ENCODE results near the gene CAPN3. TPM values are rescaled to one million over a fixed set of nuclear protein-coding genes. Genes with fewer than 3 reads are reported as not detected.

CAPN3 gene
- polyA plus RNA-seq, 1 donor (not counting 4 experiments of a cell fraction or from before 2014, with no cell fraction given): 15.8 TPM

DNA sequence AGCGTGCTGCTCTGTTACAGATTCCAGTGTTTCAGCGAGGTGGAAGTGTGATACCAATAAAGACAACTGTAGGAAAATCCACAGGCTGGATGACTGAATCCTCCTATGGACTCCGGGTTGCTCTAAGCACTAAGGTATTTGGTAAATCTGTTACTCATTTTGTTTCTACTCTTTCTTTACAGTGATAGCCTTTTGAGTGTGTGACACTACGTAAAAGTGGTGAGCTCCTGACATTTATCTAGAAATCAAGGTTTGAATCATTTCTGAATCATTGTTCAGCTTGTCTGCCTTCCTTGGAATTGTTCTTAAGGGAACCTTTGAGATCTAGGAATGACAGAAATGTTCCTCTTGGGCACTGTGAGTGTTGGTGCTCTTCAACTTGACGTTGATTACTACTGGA, 11.2 kb upstream of the CAPN3 start:
- Histone ChIP-seq H3K9me1 (ENCODE audit: control insufficient read depth, extremely low read depth, insufficient read depth, low read length) (no peaks in the 10 kb centered on the region), H3K4me2 (ENCODE audit: control insufficient read depth, extremely low read depth, insufficient read depth, low read depth, low read length) (no peak overlapping the region), H2AFZ (ENCODE audit: control insufficient read depth, low read length) (no peak overlapping the region), H3K4me1 (ENCODE audit: control insufficient read depth, extremely low read depth, insufficient read depth, low read length) (peaks cover 28% of the 10 kb centered on the region), H3K79me2 (ENCODE audit: control insufficient read depth, insufficient read depth, low read length) (no peaks in the 10 kb centered on the region), H3K27ac (ENCODE audit: control insufficient read depth, insufficient read depth, low read length) (no peak overlapping the region), H3K4me3 (ENCODE audit: control insufficient read depth in 2 of 3, extremely low read depth in 1 of 3, insufficient read depth in 2 of 3, low read depth in 1 of 3, low read length in 3 of 3) (no peak overlapping the region), H3K27me3 (ENCODE audit: control insufficient read depth, extremely low read depth, insufficient read depth, low read length) (no peaks in the 10 kb centered on the region), H3K9ac (ENCODE audit: control insufficient read depth, extremely low read depth, insufficient read depth, low read length) (no peak overlapping the region), H3K36me3 (ENCODE audit: control insufficient read depth in 2 of 2, extremely low read depth in 1 of 2, insufficient read depth in 2 of 2, low read length in 2 of 2) (peaks cover 17 to 22% of the 10 kb centered on the region in 2 experiments), H4K20me1 (ENCODE audit: control insufficient read depth, extremely low read depth, insufficient read depth, low read length) (no peaks in the 10 kb centered on the region), H3K9me3 (ENCODE audit: control insufficient read depth, low read depth, low read length) (no peaks in the 10 kb centered on the region)
- no peak for FAIRE-seq
- dilution Hi-C loops (cut with MboI; ENCODE audit: extremely low pct_ligation_motif_present, low sequenced_read_pairs): no loop called here
- DNase-seq (ENCODE audit: low read depth, low spot score): peak; percentile 9
- TF ChIP-seq EZH2 (IDR thresholded peaks at IDR 0.05; ENCODE audit: low read length): no peak
- TF ChIP-seq, protein P1, sequence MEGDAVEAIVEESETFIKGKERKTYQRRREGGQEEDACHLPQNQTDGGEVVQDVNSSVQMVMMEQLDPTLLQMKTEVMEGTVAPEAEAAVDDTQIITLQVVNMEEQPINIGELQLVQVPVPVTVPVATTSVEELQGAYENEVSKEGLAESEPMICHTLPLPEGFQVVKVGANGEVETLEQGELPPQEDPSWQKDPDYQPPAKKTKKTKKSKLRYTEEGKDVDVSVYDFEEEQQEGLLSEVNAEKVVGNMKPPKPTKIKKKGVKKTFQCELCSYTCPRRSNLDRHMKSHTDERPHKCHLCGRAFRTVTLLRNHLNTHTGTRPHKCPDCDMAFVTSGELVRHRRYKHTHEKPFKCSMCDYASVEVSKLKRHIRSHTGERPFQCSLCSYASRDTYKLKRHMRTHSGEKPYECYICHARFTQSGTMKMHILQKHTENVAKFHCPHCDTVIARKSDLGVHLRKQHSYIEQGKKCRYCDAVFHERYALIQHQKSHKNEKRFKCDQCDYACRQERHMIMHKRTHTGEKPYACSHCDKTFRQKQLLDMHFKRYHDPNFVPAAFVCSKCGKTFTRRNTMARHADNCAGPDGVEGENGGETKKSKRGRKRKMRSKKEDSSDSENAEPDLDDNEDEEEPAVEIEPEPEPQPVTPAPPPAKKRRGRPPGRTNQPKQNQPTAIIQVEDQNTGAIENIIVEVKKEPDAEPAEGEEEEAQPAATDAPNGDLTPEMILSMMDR (optimal IDR thresholded peaks at IDR 0.05 in 1 of 3, IDR thresholded peaks at IDR 0.05 in 1 of 3, conservative IDR thresholded peaks at IDR 0.05 in 1 of 3; ENCODE audit: extremely low read depth in 1 of 3, insufficient read depth in 2 of 3, low read length in 3 of 3): no peak

DNA sequence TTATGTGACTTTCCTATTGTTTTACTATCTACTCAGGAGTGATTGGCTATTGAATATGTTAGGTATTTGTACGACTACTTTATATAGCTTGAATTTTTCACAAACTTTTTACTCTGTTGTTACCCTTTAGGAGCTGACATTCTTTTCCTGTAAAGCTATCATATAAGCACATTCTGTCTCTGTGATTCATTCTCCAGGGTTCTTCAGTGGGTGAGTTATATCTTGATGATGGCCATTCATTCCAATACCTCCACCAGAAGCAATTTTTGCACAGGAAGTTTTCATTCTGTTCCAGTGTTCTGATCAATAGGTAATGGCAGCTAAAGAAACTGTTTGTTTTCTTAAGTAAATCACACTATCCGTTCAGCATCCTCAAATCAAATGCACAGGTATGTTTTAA, 10.1 kb upstream of the CAPN3 start:
- Histone ChIP-seq H3K27ac (ENCODE audit: control insufficient read depth, insufficient read depth, low read length) (no peak overlapping the region), H3K79me2 (ENCODE audit: control insufficient read depth, insufficient read depth, low read length) (no peaks in the 10 kb centered on the region), H2AFZ (ENCODE audit: control insufficient read depth, low read length) (no peak overlapping the region), H3K27me3 (ENCODE audit: control insufficient read depth, extremely low read depth, insufficient read depth, low read length) (no peaks in the 10 kb centered on the region), H3K36me3 (ENCODE audit: control insufficient read depth in 2 of 2, extremely low read depth in 1 of 2, insufficient read depth in 2 of 2, low read length in 2 of 2) (peaks cover 11 to 21% of the 10 kb centered on the region in 2 experiments), H3K9me3 (ENCODE audit: control insufficient read depth, low read depth, low read length) (no peaks in the 10 kb centered on the region), H3K4me2 (ENCODE audit: control insufficient read depth, extremely low read depth, insufficient read depth, low read depth, low read length) (no peak overlapping the region), H3K9ac (ENCODE audit: control insufficient read depth, extremely low read depth, insufficient read depth, low read length) (no peak overlapping the region), H3K4me3 (ENCODE audit: control insufficient read depth in 2 of 3, extremely low read depth in 1 of 3, insufficient read depth in 2 of 3, low read depth in 1 of 3, low read length in 3 of 3) (no peak overlapping the region), H3K9me1 (ENCODE audit: control insufficient read depth, extremely low read depth, insufficient read depth, low read length) (no peaks in the 10 kb centered on the region), H3K4me1 (ENCODE audit: control insufficient read depth, extremely low read depth, insufficient read depth, low read length) (peaks cover 28% of the 10 kb centered on the region), H4K20me1 (ENCODE audit: control insufficient read depth, extremely low read depth, insufficient read depth, low read length) (no peaks in the 10 kb centered on the region)
- dilution Hi-C loops (cut with MboI; ENCODE audit: extremely low pct_ligation_motif_present, low sequenced_read_pairs): no loop called here
- DNase-seq (ENCODE audit: low read depth, low spot score): no peak
- TF ChIP-seq, protein P1 (optimal IDR thresholded peaks at IDR 0.05 in 1 of 3, IDR thresholded peaks at IDR 0.05 in 1 of 3, conservative IDR thresholded peaks at IDR 0.05 in 1 of 3; ENCODE audit: extremely low read depth in 1 of 3, insufficient read depth in 2 of 3, low read length in 3 of 3): no peak
- TF ChIP-seq EZH2 (IDR thresholded peaks at IDR 0.05; ENCODE audit: low read length): no peak
- no peak for FAIRE-seq
